HG02938 (cell line): ENCODE results near the gene PCYT1B.
"Not testable (repeated sequence)": the region's sequence is repeated elsewhere in the genome, so short reads cannot be mapped to it uniquely, and the experiment has no call there.

Experiments used
- ATAC-seq: cut with Tn5 transposase; IDR thresholded peaks from one replicate; pipeline ENCODE4 v1.9.1; 2021; ENCODE audit warnings: mild to moderate bottlenecking, moderate library complexity; ENCODE audit not compliant: unreplicated experiment

PCYT1B gene

GRCh38 chrX:24646745-24647182 lies 383 bp downstream of the PCYT1B start:
- ATAC-seq: no peak

DNA sequence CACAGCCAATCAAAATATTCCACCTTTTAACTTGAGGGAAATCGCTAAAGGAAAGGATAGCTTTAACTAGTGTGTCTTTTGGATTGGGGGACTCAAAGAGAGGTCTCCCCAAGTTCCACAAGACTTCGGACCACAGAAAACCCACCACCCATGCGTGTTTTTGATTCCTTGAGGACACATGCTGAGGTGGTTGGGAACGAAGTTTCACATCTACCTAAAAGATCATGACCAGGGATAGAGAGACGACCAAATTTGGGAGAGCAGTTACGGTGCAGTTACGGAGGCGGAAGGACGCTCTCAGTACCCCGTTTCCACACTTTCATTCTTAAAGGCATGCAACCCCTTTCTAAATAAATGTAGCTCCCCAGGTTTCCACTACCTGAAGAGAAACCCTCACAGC lies 1.1 kb downstream of the PCYT1B start:
- ATAC-seq: no peak

DNA sequence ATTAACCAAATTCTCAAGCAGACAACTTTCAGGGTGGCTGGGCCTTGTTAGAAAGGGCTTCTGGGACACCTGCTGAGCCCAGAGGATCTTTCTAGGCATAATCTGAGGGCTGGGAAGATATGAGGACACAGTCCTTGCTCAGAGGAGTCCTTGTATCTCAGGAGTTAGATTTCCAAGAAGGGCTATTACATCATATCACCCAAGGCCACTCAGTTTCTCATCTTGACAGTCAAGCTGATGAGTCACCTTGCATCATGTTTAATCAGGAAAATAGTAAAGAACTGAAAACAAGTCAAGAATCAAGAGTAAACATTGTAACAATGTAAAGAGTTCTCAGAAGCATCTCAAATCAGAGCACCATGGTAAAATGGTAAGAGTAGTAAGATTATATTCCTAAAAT lies 4.0 kb downstream of the PCYT1B start:
- ATAC-seq: no peak

DNA sequence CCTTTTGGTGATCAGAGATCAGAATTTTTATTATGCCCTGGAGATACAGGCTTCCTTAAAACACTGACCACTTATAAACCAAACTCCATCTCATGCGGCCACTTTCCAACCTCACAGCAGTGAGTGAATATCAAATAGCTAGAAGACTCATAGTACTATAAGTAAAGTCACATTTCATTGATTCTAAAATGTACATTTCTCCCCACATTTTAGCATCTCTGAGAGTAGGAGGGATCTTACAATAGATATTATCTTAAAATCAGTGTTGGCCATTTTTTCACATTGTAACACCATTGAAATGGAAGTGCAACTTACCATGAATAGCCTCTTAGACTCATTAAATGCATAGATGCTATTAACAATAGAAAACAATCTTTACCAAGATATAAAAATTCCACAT lies 17.4 kb downstream of the PCYT1B start:
- no peak for ATAC-seq

GRCh38 chrX:24619647-24620046 lies 27.5 kb downstream of the PCYT1B start:
- ATAC-seq: no peak

DNA sequence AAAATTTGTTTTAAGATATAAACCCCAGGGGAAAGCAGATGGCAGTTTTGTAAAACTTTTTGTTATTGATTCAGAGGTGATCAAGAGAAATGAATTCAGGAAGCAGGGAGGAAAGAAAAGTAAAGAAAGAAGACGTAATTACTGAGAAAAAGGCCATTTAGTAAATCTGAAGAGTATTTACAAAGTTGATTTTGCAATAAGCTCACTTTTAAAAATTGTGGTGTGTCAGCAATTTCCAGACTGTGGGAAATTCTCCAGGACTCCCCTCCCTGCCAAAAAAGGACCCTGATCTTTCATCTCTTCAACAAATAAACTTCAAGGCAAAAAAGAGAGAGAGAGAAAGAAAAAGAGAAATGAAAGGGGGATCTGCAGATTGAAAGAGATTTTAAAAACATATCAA lies 36.6 kb downstream of the PCYT1B start:
- ATAC-seq: no peak

DNA sequence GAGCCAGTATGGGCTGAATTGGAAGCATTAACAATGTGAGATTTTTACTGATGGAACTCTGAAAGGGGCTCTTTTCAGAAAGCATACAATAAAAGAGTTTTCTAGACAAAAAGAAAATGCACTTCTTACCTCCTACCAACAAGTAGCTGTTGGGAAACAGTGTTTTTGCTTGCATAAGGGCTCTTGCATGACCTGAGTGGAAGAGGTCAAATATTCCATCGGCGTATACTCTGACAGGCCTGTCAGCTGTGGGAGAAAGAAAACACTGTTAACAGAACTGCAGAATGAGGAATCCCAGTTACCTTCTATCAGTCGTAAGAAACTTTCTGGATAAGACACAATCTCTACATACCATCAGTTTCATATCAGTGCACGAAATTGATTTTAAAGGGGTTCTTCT lies 39.5 kb downstream of the PCYT1B start:
- no peak for ATAC-seq

GRCh38 chrX:24605941-24606340 lies 41.2 kb downstream of the PCYT1B start:
- ATAC-seq: not testable (repeated sequence)

GRCh38 chrX:24603191-24603590 lies 44.0 kb downstream of the PCYT1B start:
- no peak for ATAC-seq

- no peak for ATAC-seq
Measured at GRCh38 chrX:24601858-24602257, 45.3 kb downstream of the PCYT1B start.

GRCh38 chrX:24594501-24594900 lies 52.6 kb downstream of the PCYT1B start:
- ATAC-seq: no peak

DNA sequence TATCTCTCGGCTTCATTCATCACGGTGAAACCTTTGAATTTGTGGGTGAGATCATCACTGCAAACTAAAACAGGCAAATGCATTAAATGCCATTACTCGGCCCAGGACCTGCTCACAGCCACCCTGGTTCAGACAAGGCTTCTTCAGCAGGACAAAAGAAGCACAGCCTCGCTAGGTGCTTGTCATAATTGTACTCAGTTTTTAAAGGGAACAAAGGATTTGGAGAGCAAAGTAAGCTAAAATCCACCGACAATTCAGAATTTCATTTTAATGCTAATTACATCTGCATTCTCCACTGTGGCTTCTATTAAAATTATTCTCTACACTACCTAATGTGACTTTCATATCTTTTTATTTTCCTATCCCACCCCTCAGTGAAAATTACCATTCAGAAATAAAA lies 57.0 kb downstream of the PCYT1B start:
- ATAC-seq: no peak

DNA sequence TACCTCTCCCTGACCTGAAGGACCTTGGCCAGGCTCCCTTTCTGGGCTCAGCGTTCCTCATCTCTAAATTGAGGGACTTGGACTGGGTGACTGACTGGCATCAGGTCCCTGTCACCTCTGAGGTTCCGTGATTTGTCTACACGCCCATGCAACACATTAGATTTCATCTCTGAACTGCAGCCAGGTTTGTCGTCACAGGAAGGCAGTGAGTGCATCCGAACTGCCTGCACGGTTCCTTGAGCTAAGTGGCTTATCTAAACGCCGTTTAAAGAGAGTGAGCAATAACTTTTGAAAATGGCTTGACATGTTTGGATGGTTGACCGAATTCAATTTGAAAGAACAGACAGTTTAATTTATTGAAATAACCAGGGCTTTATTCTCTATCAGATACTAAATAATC lies 70.1 kb downstream of the PCYT1B start:
- no peak for ATAC-seq

DNA sequence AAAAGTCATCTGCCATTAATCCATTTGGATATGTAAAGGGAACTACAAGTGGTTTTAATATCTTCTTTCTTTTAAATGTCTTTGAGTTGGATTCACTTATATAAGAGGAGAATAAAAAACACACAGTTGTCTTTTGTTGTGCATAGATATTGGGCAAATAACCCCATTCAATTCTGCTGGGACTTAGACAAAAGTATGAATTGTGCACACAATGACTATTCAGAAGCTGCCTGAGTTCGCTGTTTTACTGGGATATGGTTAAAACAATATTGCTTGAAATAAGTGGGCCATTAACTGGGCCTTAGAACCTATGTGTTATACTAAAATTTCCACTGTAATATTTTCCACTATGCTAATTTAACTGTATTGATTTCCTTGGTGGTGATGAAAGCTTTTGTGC lies 71.7 kb downstream of the PCYT1B start:
- ATAC-seq: no peak

DNA sequence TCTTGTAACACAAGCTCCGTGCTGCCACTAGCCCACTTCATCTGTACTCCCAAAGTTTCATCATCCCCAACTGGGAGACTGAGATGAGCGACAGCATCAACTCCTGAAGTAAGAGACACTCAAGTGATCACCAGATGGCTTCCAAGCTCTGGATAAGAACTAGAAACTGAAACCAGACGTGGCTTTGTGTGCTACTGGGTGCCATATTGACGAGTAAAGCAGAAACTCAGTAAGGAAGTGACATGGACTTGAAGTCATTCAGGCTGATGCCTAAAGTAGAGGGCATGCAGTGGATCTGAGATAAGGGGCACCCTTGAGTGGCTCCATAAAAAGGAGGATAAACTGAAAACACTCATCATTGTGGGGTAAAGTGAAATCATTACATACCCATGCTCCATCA lies 72.4 kb downstream of the PCYT1B start:
- ATAC-seq: no peak

DNA sequence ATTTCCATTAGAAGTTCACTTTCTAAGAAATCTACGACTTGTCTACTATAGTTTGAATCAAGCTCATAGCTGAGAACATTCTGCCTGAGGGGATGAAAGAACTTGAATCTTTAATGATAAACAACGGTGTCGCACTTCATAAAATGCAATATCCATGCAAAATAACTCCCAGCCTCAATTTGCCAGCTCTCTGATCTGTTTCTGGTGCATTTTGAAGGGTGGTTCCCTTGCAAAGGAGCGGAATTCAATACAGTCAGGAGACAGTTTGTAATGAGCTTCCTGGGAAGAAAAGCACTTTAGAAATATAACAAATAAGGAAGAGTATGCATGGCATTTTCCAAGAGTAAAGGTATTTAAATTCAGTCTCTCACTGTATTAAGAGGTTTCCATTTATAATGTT lies 80.0 kb downstream of the PCYT1B start:
- no peak for ATAC-seq

DNA sequence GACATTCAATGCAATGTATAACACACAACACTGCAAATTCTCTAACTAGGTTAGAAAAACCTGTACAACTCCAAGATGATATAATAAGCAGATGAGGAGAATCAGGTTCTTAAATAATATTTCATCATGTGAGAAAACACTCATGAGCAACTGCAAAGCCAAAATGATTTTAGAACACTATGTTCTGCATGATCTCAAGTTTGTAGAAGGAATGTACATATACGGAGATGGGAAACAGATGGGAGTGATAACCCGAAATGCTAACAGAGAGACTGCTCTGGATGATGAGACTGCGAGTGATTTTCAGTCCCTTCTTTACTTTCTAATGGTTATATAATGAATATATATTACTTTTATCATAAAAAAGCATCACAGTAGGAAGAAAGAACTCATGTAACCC lies 80.9 kb downstream of the PCYT1B start:
- ATAC-seq: no peak

- no peak for ATAC-seq
Measured at GRCh38 chrX:24563291-24564010, 83.7 kb downstream of the PCYT1B start.

- no peak for ATAC-seq
Measured at GRCh38 chrX:24561121-24561520, 86.0 kb downstream of the PCYT1B start.

GRCh38 chrX:24553011-24553410 lies 94.1 kb downstream of the PCYT1B start:
- no peak for ATAC-seq

- no peak for ATAC-seq
Measured at GRCh38 chrX:24550166-24550565, 97.0 kb downstream of the PCYT1B start.

DNA sequence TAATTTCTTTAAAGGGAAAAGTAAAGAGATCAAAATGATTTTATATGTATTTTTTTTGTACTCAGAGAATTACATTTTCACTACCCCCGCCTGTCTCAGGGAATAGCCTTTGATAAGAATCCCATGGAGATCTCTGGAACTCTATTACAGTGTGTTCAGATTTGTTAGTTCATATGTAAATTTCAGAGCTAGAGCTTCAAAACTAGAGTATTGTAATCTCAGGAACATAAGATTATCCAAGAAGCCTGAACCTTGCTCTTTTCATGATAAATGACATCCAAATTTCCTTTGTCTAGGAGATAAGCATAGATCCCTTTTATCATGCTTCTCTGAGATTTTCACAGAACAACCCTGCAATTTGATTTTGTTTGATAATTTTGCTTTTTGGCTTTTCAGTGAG lies 99.2 kb downstream of the PCYT1B start:
- ATAC-seq: no peak

DNA sequence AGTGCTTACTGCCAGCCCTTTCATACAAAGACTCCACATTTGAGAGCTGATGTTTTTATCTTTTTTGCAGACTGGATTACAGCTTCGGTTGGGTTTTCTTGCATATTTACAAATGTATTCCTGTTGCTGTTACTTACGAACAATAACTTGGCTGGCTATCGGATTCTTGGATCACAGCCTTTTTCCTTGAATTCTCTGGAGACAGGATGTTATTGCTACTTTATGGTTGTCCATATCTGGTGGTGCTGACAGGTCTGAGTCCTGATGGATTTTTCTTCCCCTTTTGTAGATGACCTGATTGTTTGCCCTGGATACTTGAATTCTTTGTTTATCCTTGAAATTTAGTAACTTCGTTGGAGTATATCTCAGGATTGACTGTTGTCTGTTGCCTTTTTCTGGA lies 104.4 kb downstream of the PCYT1B start:
- no peak for ATAC-seq
